Panc1 (cell line): ENCODE results near the gene ELFN2. TPM values are rescaled to one million over a fixed set of nuclear protein-coding genes. Genes with fewer than 3 reads are reported as not detected.

Experiments used
- ATAC-seq: fragments of 200-7000 bp; cut with Tn5 transposase; 2 replicates; pipeline ENCODE4 v1.9.1; 2020; ENCODE audit warnings: mild to moderate bottlenecking, moderate library complexity
- BruUV-seq: library from RNA; stranded (reverse); fragments of 400-500 nt; replicated peaks from 2 replicates; lab custom pipeline; 2021; lab: Mats Ljungman, UMichigan
- CTCF ChIA-PET: fragments of 300-600 bp; sonication (Branson Sonifier 250); formaldehyde crosslinking; loops from one replicate; lab custom pipeline; 2022; ENCODE audit warnings: antibody characterized with exemption; lab: Charles Lee
- POLR2A ChIA-PET: fragments of 300-600 bp; sonication (Branson Sonifier 250); formaldehyde crosslinking; loops from one replicate; lab custom pipeline; 2022; ENCODE audit warnings: antibody characterized with exemption; lab: Charles Lee
- DNase-seq: peaks from one replicate; pipeline ENCODE4 v3.0.0-alpha.2; 2010; ENCODE audit warnings: low read depth, low spot score
- H3K27ac ChIP-seq: 2 replicates; pipeline ENCODE4 v1.5.1; 2011; ENCODE audit warnings: mild to moderate bottlenecking, low read length, inconsistent platforms
- H3K27me3 ChIP-seq: fragments of 200-500 bp; sonication (Bioruptor generic); 2 replicates; pipeline ENCODE4 v1.6.0; 2014; ENCODE audit warnings: low read length, inconsistent platforms; ENCODE audit not compliant: control insufficient read depth, insufficient read depth
- H3K36me3 ChIP-seq: fragments of 200-500 bp; sonication (Bioruptor generic); 2 replicates; pipeline ENCODE4 v1.5.1; 2014; ENCODE audit warnings: inconsistent platforms, mild to moderate bottlenecking, low read length, moderate library complexity; ENCODE audit not compliant: control insufficient read depth, insufficient read depth
- H3K4me1 ChIP-seq: 2 replicates; pipeline ENCODE4 v1.5.1; 2011; ENCODE audit warnings: inconsistent platforms, mild to moderate bottlenecking, low read length, moderate library complexity; ENCODE audit not compliant: control insufficient read depth, insufficient read depth
- H3K4me3 ChIP-seq, 2 experiments: 2 replicates each; pipeline ENCODE4 v1.5.1; 2011 to 2012; ENCODE audit warnings: low read depth in 2 of 2, low read length in 2 of 2, mild to moderate bottlenecking in 2 of 2, inconsistent platforms in 1 of 2, moderate library complexity in 1 of 2
- H3K9me3 ChIP-seq: fragments of 200-500 bp; sonication (Bioruptor generic); 2 replicates; pipeline ENCODE4 v1.5.1; 2014; ENCODE audit warnings: low read depth, mild to moderate bottlenecking, inconsistent platforms, low read length, moderate library complexity; ENCODE audit not compliant: control insufficient read depth, insufficient read depth
- POLR2AphosphoS5 ChIP-seq: IDR thresholded peaks from 2 replicates; pipeline ENCODE4 v1.6.1; 2012; ENCODE audit warnings: mild to moderate bottlenecking, low read depth, low read length, moderate library complexity
- SIN3A ChIP-seq: IDR thresholded peaks from 2 replicates; pipeline ENCODE4 v1.6.1; 2012; ENCODE audit warnings: low read depth, mild to moderate bottlenecking, low read length, moderate library complexity, borderline replicate concordance; ENCODE audit not compliant: insufficient read depth
- TCF7L2 ChIP-seq: IDR thresholded peaks from 2 replicates; pipeline ENCODE4 v1.6.1; 2011; ENCODE audit warnings: mild to moderate bottlenecking, low read depth, low read length, inconsistent platforms
- in situ Hi-C: cut with HindIII; loops from 2 replicates; pipeline ENCODE4 v1.10.0; 2016; ENCODE audit warnings: low sequenced_read_pairs, low pct_unique_long_range_greater_than_20kb
- intact Hi-C: fragments of 100-400 bp; cut with micrococcal nuclease; formaldehyde crosslinking; loops from one replicate; pipeline ENCODE4 v1.10.0; 2022; ENCODE audit not compliant: unreplicated experiment
- total RNA-seq: library from RNA; stranded (reverse); gene quantifications from one replicate; pipeline ENCODE4 v1.2.1, GENCODE V29; 2021; ENCODE audit not compliant: unreplicated experiment
- TF ChIP-seq, protein P1 (sequence below), 2 experiments: IDR thresholded peaks; 2 replicates each; pipeline ENCODE4 v1.6.1; 2011 to 2012; ENCODE audit warnings: low read depth in 2 of 2, control low read depth in 1 of 2, low read length in 1 of 2, mild to moderate bottlenecking in 1 of 2, moderate library complexity in 1 of 2; ENCODE audit not compliant: insufficient read depth in 1 of 2
- TF ChIP-seq, protein P2 (sequence below): fragments of 450-650 bp; IDR thresholded peaks from 2 replicates; pipeline ENCODE4 v1.5.1; 2017; ENCODE audit warnings: mild to moderate bottlenecking

The ELFN2 gene
- total RNA-seq, 1 experiment from 2014 or later, result 2.9 TPM

DNA sequence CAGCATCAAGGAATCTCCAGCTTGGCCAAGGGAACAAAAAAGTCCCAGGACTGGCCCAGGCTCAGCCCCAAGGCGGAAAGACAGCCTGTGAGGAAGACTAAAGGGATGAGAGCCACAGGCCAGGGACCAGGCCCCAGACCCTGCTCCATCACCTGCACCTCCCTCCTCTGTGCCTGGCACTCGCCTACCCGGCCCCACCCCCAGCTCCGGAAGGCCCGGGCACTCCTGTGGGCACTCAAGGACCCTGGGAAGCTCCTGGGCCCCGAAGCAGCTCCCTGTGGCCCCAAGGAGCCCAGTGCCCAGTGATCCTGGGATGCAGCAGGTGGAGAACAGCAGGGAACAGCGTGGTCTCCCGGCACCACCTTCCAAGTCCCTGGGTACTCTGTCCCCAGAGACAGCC, 18.2 kb downstream of the ELFN2 start:
- Histone ChIP-seq H3K4me3 (no peak overlapping the region), H3K9me3 (no peaks in the 10 kb centered on the region), H3K36me3 (no peaks in the 10 kb centered on the region), H3K4me1 (no peaks in the 10 kb centered on the region), H3K27me3 (no peaks in the 10 kb centered on the region), H3K27ac (no peak overlapping the region)
- ATAC-seq, result no peak
- no TSS peak for BruUV-seq
- POLR2A ChIA-PET, result no interaction called here
- CTCF ChIA-PET, result no interaction called here
- TF ChIP-seq, protein P1, sequence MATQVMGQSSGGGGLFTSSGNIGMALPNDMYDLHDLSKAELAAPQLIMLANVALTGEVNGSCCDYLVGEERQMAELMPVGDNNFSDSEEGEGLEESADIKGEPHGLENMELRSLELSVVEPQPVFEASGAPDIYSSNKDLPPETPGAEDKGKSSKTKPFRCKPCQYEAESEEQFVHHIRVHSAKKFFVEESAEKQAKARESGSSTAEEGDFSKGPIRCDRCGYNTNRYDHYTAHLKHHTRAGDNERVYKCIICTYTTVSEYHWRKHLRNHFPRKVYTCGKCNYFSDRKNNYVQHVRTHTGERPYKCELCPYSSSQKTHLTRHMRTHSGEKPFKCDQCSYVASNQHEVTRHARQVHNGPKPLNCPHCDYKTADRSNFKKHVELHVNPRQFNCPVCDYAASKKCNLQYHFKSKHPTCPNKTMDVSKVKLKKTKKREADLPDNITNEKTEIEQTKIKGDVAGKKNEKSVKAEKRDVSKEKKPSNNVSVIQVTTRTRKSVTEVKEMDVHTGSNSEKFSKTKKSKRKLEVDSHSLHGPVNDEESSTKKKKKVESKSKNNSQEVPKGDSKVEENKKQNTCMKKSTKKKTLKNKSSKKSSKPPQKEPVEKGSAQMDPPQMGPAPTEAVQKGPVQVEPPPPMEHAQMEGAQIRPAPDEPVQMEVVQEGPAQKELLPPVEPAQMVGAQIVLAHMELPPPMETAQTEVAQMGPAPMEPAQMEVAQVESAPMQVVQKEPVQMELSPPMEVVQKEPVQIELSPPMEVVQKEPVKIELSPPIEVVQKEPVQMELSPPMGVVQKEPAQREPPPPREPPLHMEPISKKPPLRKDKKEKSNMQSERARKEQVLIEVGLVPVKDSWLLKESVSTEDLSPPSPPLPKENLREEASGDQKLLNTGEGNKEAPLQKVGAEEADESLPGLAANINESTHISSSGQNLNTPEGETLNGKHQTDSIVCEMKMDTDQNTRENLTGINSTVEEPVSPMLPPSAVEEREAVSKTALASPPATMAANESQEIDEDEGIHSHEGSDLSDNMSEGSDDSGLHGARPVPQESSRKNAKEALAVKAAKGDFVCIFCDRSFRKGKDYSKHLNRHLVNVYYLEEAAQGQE (IDR thresholded peaks at IDR 0.05; ENCODE audit: insufficient read depth in 1 of 2, low read depth in 2 of 2, low read length in 1 of 2), result no peak
- TF ChIP-seq, protein P2, sequence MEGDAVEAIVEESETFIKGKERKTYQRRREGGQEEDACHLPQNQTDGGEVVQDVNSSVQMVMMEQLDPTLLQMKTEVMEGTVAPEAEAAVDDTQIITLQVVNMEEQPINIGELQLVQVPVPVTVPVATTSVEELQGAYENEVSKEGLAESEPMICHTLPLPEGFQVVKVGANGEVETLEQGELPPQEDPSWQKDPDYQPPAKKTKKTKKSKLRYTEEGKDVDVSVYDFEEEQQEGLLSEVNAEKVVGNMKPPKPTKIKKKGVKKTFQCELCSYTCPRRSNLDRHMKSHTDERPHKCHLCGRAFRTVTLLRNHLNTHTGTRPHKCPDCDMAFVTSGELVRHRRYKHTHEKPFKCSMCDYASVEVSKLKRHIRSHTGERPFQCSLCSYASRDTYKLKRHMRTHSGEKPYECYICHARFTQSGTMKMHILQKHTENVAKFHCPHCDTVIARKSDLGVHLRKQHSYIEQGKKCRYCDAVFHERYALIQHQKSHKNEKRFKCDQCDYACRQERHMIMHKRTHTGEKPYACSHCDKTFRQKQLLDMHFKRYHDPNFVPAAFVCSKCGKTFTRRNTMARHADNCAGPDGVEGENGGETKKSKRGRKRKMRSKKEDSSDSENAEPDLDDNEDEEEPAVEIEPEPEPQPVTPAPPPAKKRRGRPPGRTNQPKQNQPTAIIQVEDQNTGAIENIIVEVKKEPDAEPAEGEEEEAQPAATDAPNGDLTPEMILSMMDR, result no peak
- no peak for TF ChIP-seq TCF7L2
- TF ChIP-seq POLR2AphosphoS5, result no peak
- no peak for TF ChIP-seq SIN3A
- intact Hi-C loops, result no loop called here
- DNase-seq, result no peak
- in situ Hi-C loops, result no loop called here

DNA sequence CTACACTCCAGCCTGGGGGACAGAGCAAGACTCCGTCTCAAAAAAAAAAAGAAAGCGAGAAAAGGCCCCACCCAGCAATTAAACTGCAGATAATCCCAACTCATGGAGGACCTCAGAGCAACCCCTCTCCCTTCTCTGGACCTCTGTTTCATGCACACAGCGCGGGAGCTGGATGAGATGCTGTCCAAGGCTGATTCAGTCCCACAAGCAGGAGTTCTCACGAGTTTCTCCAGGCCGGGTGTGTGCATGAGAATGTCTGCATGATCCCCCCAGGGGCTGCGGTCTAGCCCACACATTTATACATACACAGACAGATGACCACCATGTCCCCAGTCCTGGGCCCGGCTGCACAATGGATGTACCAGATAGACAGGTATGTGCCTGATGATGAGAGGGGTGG, 19.4 kb downstream of the ELFN2 start:
- ChIA-PET POLR2A (no interaction called here), CTCF (no interaction called here)
- DNase-seq (no peak), ATAC-seq (no peak)
- no TSS peak for BruUV-seq
- no peaks in the 10 kb centered on the region for H3K4me1 ChIP-seq
- TF ChIP-seq, protein P2, result no peak
- TF ChIP-seq TCF7L2, result no peak
- TF ChIP-seq, protein P1 (IDR thresholded peaks at IDR 0.05; ENCODE audit: insufficient read depth in 1 of 2, low read depth in 2 of 2, low read length in 1 of 2), result no peak
- no peak for TF ChIP-seq SIN3A
- TF ChIP-seq POLR2AphosphoS5, result no peak
- H3K27me3 ChIP-seq, result no peaks in the 10 kb centered on the region
- intact Hi-C loops (no loop called here), in situ Hi-C loops (no loop called here)
- H3K9me3 ChIP-seq, result no peaks in the 10 kb centered on the region
- no peak overlapping the region for H3K4me3 ChIP-seq
- H3K27ac ChIP-seq, result no peak overlapping the region
- H3K36me3 ChIP-seq, result no peaks in the 10 kb centered on the region
